Mammary epithelial cell (primary cell): Measurements from ENCODE around the gene EEA1.

ENCODE experiments used
- EZH2 ChIP-seq: IDR thresholded peaks from 2 replicates; pipeline ENCODE4 v1.6.1; 2012; ENCODE audit warnings: low read length, inconsistent platforms, borderline replicate concordance
- TF ChIP-seq, protein P1 (sequence below), 2 donors: IDR thresholded peaks in 1 of 2; conservative IDR thresholded peaks in 1 of 2; 2 replicates each; pipeline ENCODE4 v1.5.1; 2011 to 2012; ENCODE audit warnings: inconsistent platforms in 2 of 2, low read length in 2 of 2, mild to moderate bottlenecking in 2 of 2, control low read depth in 1 of 2, low read depth in 1 of 2; ENCODE audit not compliant: insufficient read depth in 1 of 2; ENCODE audit errors: extremely low read depth in 1 of 2

DNA sequence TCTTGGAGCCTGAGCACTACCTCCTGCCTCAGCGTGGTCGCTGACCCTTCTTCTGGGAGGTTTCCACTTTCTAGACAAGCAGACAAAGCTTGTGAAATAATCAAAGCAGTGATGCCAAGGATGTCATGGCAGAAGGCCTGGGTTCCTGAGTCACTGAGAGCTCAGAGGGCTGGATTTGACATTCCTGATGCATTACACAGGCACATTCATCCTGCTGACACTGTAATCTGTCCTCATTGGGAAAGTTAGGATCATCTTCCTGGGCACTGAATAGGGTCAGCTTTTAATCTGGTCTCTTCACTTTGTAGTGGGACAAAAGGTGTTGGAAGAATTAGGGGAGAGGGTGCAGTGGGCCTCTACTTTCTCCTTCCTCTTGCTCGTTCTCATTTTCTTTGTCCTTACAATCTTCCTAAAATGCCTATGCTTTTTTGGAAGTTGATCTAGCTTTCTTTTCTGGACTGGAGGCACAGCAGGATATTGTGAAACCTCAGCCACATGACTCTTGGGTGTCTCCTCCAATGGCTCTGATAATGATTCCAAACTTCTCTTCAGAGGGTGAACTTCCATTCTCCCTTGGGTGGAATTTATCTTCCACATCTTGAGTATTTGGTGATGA is 29.6 kb downstream of the EEA1 start:
- TF ChIP-seq, protein P1, sequence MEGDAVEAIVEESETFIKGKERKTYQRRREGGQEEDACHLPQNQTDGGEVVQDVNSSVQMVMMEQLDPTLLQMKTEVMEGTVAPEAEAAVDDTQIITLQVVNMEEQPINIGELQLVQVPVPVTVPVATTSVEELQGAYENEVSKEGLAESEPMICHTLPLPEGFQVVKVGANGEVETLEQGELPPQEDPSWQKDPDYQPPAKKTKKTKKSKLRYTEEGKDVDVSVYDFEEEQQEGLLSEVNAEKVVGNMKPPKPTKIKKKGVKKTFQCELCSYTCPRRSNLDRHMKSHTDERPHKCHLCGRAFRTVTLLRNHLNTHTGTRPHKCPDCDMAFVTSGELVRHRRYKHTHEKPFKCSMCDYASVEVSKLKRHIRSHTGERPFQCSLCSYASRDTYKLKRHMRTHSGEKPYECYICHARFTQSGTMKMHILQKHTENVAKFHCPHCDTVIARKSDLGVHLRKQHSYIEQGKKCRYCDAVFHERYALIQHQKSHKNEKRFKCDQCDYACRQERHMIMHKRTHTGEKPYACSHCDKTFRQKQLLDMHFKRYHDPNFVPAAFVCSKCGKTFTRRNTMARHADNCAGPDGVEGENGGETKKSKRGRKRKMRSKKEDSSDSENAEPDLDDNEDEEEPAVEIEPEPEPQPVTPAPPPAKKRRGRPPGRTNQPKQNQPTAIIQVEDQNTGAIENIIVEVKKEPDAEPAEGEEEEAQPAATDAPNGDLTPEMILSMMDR (conservative IDR thresholded peaks at IDR 0.05 in 1 of 2, IDR thresholded peaks at IDR 0.05 in 1 of 2; ENCODE audit: extremely low read depth in 1 of 2, insufficient read depth in 1 of 2, low read depth in 1 of 2, low read length in 2 of 2) = no peak
- no peak for TF ChIP-seq EZH2
